HG02938 (cell line): ENCODE measurements around the gene SSH3.
"Not testable (repeated sequence)": the region's sequence is repeated elsewhere in the genome, so short reads cannot be mapped to it uniquely, and the experiment has no call there.

Source experiments
- ATAC-seq: cut with Tn5 transposase; IDR thresholded peaks from one replicate; pipeline ENCODE4 v1.9.1; 2021; ENCODE audit warnings: mild to moderate bottlenecking, moderate library complexity; ENCODE audit not compliant: unreplicated experiment

Gene SSH3

GRCh38 chr11:67308031-67308866, 4.9 kb downstream of the SSH3 start:
- no peak for ATAC-seq

- ATAC-seq: no peak
These were observed 5.8 kb downstream of the SSH3 start for GRCh38 chr11:67309166-67309565.

- no peak for ATAC-seq
These were observed 6.3 kb downstream of the SSH3 start for GRCh38 chr11:67309661-67310061.

GRCh38 chr11:67310246-67311050, 7.1 kb downstream of the SSH3 start:
- ATAC-seq: no peak

- ATAC-seq: no peak
These were observed 7.8 kb downstream of the SSH3 start for GRCh38 chr11:67311051-67311555.

GRCh38 chr11:67311556-67312082, 8.3 kb downstream of the SSH3 start:
- ATAC-seq: no peak

- no peak for ATAC-seq
These were observed 9.1 kb downstream of the SSH3 start for GRCh38 chr11:67312187-67313021.

GRCh38 chr11:67313125-67313890, 10.0 kb downstream of the SSH3 start:
- no peak for ATAC-seq

GRCh38 chr11:67314218-67314617, 10.9 kb downstream of the SSH3 start:
- no peak for ATAC-seq

- no peak for ATAC-seq
These were observed 12.1 kb downstream of the SSH3 start for GRCh38 chr11:67315325-67315909.

GRCh38 chr11:67316882-67317204, 13.5 kb downstream of the SSH3 start:
- ATAC-seq: no peak

- ATAC-seq: peak; percentile 73
These were observed 14.0 kb downstream of the SSH3 start for GRCh38 chr11:67317205-67317887.

GRCh38 chr11:67317888-67318555, 14.7 kb downstream of the SSH3 start:
- ATAC-seq: peak; percentile 24

GRCh38 chr11:67318876-67319275, 15.5 kb downstream of the SSH3 start:
- not testable (repeated sequence) for ATAC-seq

GRCh38 chr11:67320011-67320410, 16.7 kb downstream of the SSH3 start:
- ATAC-seq: no peak

- ATAC-seq: no peak
These were observed 17.4 kb downstream of the SSH3 start for GRCh38 chr11:67320691-67321090.

- ATAC-seq: no peak
These were observed 18.1 kb downstream of the SSH3 start for GRCh38 chr11:67321313-67321871.

- ATAC-seq: no peak
These were observed 18.7 kb downstream of the SSH3 start for GRCh38 chr11:67322049-67322448.
